ENCODE results near the gene PI16. TPM values are rescaled to one million over a fixed set of nuclear protein-coding genes. Genes with fewer than 3 reads are reported as not detected.

The PI16 gene
- total RNA-seq, 2 experiments from 2014 or later = 5.2 to 7.8 TPM

DNA sequence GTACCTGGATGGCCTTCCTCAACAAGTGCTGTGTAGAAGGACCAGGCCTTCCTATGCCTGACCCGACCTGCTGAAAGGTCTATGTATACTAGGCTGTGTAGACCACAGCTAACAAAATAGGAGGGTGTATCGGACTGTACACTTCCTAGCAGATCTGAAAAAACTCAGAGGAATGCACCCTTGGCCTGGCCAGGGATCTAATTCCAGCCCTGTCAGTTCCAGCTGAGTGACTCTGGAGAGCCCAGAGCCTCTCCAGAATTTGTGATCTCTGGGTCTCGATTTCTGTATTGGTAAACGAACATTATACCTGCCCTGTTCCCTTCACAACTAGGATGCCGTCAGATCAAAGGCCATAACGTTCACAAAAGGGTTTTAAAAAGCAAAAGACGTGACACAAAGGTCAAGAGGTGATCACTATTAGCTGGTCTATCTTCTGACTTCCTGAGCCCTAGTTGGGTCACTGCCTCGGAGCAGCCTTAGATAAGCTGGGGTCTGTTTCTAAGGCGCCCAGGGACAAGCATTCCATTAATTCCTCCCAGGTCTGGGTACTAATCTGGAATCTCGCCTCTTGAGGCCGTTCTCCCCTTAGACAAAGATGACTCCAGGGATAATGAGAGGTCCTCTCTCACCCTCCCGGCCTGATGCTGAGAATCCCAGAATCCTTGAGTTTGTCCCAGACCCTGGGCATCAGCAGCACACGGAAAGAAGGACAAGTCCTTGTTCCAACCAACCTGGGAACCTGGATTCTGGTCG is 17.6 kb downstream of the PI16 start:
- no peak for DNase-seq

DNA sequence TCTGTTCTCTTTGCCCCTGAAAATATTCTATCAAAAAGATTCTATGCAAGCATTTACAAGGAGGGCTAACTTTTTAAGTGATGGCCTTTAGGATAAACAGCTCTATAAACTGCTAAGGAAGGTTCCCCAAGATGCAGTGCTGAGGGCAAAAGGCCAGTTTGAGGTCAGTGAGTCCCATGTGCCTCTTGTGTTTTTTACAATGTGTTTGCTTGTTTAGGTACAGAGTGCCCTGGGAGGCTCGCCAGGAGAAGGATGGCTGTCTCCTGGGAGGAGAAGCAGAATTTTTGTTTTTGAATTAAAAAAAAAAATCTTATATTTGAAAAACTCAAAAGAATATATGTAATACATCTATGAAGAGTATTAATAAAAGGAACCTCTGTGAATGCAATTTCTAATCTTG is 18.7 kb downstream of the PI16 start:
- ChIA-PET CTCF (no interaction called here), POLR2A (interaction anchor here (0.7 kb wide), 1 partner anchor 604 kb away, joined by 3 read pairs; no protein-coding TSS in a partner anchor)
- intact Hi-C loops (cut with DNase I, micrococcal nuclease) = no loop called here
- no peaks in the 10 kb centered on the region for H3K27me3 ChIP-seq (ENCODE audit: control insufficient read depth in 1 of 2, insufficient read depth in 2 of 2, low read length in 2 of 2)
- Mint-ChIP-seq H3K4me3 (no peak overlapping the region), H3K27me3 (no peaks in the 10 kb centered on the region), H3K27ac (no peak overlapping the region), H3K4me1 (ENCODE audit: low read depth) (no peaks in the 10 kb centered on the region), H3K36me3 (ENCODE audit: low read depth) (peaks cover 100% of the 10 kb centered on the region), H3K9me3 (no peaks in the 10 kb centered on the region)
- H3K27ac ChIP-seq (ENCODE audit: low read depth in 1 of 2, low read length in 2 of 2) = no peak overlapping the region
- H3K36me3 ChIP-seq (ENCODE audit: insufficient read depth, low read length) = peaks cover 100% of the 10 kb centered on the region
- TF ChIP-seq, protein P1, sequence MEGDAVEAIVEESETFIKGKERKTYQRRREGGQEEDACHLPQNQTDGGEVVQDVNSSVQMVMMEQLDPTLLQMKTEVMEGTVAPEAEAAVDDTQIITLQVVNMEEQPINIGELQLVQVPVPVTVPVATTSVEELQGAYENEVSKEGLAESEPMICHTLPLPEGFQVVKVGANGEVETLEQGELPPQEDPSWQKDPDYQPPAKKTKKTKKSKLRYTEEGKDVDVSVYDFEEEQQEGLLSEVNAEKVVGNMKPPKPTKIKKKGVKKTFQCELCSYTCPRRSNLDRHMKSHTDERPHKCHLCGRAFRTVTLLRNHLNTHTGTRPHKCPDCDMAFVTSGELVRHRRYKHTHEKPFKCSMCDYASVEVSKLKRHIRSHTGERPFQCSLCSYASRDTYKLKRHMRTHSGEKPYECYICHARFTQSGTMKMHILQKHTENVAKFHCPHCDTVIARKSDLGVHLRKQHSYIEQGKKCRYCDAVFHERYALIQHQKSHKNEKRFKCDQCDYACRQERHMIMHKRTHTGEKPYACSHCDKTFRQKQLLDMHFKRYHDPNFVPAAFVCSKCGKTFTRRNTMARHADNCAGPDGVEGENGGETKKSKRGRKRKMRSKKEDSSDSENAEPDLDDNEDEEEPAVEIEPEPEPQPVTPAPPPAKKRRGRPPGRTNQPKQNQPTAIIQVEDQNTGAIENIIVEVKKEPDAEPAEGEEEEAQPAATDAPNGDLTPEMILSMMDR (IDR thresholded peaks at IDR 0.05) = no peak
- H3K9me3 ChIP-seq (ENCODE audit: control insufficient read depth in 1 of 2, insufficient read depth in 1 of 2, low read length in 2 of 2) = no peaks in the 10 kb centered on the region
- DNase-seq (no peak), ATAC-seq (ENCODE audit: poor library complexity) (no peak)
- no peak overlapping the region for H3K4me3 ChIP-seq (ENCODE audit: low read length)
- no peaks in the 10 kb centered on the region for H3K4me1 ChIP-seq (ENCODE audit: insufficient read depth, low read length)

More for the DNA sequence above, 17.6 kb downstream of the PI16 start:
- Histone ChIP-seq H3K4me1 (ENCODE audit: insufficient read depth, low read length) (no peaks in the 10 kb centered on the region), H3K27me3 (ENCODE audit: control insufficient read depth in 1 of 2, insufficient read depth in 2 of 2, low read length in 2 of 2) (no peaks in the 10 kb centered on the region), H3K27ac (ENCODE audit: low read depth in 1 of 2, low read length in 2 of 2) (no peak overlapping the region), H3K9me3 (ENCODE audit: control insufficient read depth in 1 of 2, insufficient read depth in 1 of 2, low read length in 2 of 2) (no peaks in the 10 kb centered on the region), H3K36me3 (ENCODE audit: insufficient read depth, low read length) (peaks cover 99% of the 10 kb centered on the region), H3K4me3 (ENCODE audit: low read length) (no peak overlapping the region)
- Mint-ChIP-seq H3K27me3 (no peaks in the 10 kb centered on the region), H3K4me1 (ENCODE audit: low read depth) (no peaks in the 10 kb centered on the region), H3K36me3 (ENCODE audit: low read depth) (peaks cover 100% of the 10 kb centered on the region), H3K4me3 (no peak overlapping the region), H3K9me3 (no peaks in the 10 kb centered on the region), H3K27ac (no peak overlapping the region)
- ChIA-PET CTCF (no interaction called here), POLR2A (no interaction called here)
- TF ChIP-seq, protein P1 (IDR thresholded peaks at IDR 0.05) = no peak
- no peak for ATAC-seq (ENCODE audit: poor library complexity)
- intact Hi-C loops (cut with DNase I, micrococcal nuclease) = no loop called here

DNA sequence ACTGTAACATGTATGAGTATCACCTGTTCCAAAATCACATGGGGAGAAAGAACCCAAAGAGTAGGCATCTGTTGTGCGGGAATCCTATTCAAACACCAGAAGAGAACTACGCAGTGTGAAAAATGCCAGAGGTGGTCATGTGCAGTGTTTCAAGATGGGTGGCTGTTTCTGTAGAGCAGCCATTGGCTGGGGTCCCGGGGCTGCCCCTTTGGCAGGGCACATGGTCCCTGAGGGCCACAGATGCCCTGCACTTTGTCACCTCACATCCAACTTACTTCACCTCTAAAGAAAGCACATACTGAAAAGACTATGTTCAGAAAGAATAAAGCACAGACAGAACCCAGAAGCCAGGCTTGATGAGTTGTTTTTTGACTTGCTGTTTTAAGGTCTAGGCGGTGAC is 19.1 kb downstream of the PI16 start:
- CTCF ChIA-PET = no interaction called here
- TF ChIP-seq, protein P1 (IDR thresholded peaks at IDR 0.05) = no peak
- H3K9me3 ChIP-seq (ENCODE audit: control insufficient read depth in 1 of 2, insufficient read depth in 1 of 2, low read length in 2 of 2) = no peaks in the 10 kb centered on the region
- intact Hi-C loops (cut with DNase I, micrococcal nuclease) = no loop called here
- ATAC-seq (ENCODE audit: poor library complexity) = no peak
- Mint-ChIP-seq H3K27me3 (no peaks in the 10 kb centered on the region), H3K36me3 (ENCODE audit: low read depth) (peaks cover 100% of the 10 kb centered on the region), H3K4me1 (ENCODE audit: low read depth) (no peaks in the 10 kb centered on the region), H3K27ac (no peak overlapping the region), H3K4me3 (no peak overlapping the region), H3K9me3 (no peaks in the 10 kb centered on the region)
- DNase-seq = no peak
- H3K4me3 ChIP-seq (ENCODE audit: low read length) = no peak overlapping the region
- POLR2A ChIA-PET = no interaction called here
- H3K36me3 ChIP-seq (ENCODE audit: insufficient read depth, low read length) = peaks cover 100% of the 10 kb centered on the region
- H3K27me3 ChIP-seq (ENCODE audit: control insufficient read depth in 1 of 2, insufficient read depth in 2 of 2, low read length in 2 of 2) = no peaks in the 10 kb centered on the region
- H3K27ac ChIP-seq (ENCODE audit: low read depth in 1 of 2, low read length in 2 of 2) = no peak overlapping the region
- no peaks in the 10 kb centered on the region for H3K4me1 ChIP-seq (ENCODE audit: insufficient read depth, low read length)
